Heart left ventricle (tissue), 13 donors: ENCODE data around the gene RIPK4.

Experiments
- POLR2A ChIP-seq, 2 donors: fragments of 450-650 bp; IDR thresholded peaks; one replicate each; pipeline ENCODE4 v1.6.1; 2017; ENCODE audit warnings: antibody characterized with exemption in 2 of 2, mild to moderate bottlenecking in 2 of 2, moderate library complexity in 2 of 2
- TF ChIP-seq, protein P1 (sequence below), 12 donors: fragments of 200-600 bp; sonication (generic) in 4 of 12; IDR thresholded peaks; one replicate each; pipeline versions ENCODE4 v1.5.0 to v1.8.0; 2018 to 2022; ENCODE audit warnings: antibody characterized with exemption in 12 of 12, mild to moderate bottlenecking in 5 of 12
- donor health status: ischemic (EF 13 %, LVEDD 7.1; RV severe dilation, severe dysfunction).
- donor health status: DM: no; HTN: yes; CAD: no.
- donor health status: DM: no; HTN: no; CAD: no.
- donor health status: ischemic (EF 25% LVEDD 6.9; RV normal size, moderate dysfunction).
- donor health status: ischemic (EF 25% LVEDD 5.7; RV mildly dilated, moderate dysfunction).
- donor health status: ischemic (EF 35%, LVEDD 5.7; RV mildly dilated, moderate dysfunction).
- donor health status: nonischemic (EF 11% LVEDD 7.7; RV severe dilation, severe dysfunction).
- donor health status: DM: yes; HTN: yes; CAD: no.
- donor health status: PGD.
- donor health status: ischemic (EF 29% LVEDD 5.4; RV normal size, mild dysfunction).
- donor health status: nonischemic (EF 23%, LVEDD 6.1; RV moderate dilation, normal function).

DNA sequence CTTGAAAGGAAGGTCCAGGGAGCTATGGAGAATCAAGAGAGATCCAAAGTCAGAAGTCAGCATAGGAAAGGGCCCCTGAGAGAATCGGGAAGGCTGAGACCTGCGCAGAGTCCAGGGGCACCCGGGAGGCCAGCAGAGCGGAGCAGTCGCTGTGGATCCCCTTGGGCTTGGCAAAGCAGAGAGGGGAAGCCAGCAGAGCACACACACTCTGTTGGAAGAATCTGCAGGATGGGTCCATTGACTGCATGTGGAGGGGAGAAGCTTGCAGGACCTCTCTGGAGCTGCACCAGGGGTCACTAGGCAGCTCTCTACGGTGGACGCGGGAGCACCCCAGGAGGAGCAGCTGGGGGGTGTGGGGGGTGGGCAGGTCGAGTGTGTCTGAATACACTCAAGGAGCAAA, 6.4 kb downstream of the RIPK4 start:
- TF ChIP-seq, protein P1, sequence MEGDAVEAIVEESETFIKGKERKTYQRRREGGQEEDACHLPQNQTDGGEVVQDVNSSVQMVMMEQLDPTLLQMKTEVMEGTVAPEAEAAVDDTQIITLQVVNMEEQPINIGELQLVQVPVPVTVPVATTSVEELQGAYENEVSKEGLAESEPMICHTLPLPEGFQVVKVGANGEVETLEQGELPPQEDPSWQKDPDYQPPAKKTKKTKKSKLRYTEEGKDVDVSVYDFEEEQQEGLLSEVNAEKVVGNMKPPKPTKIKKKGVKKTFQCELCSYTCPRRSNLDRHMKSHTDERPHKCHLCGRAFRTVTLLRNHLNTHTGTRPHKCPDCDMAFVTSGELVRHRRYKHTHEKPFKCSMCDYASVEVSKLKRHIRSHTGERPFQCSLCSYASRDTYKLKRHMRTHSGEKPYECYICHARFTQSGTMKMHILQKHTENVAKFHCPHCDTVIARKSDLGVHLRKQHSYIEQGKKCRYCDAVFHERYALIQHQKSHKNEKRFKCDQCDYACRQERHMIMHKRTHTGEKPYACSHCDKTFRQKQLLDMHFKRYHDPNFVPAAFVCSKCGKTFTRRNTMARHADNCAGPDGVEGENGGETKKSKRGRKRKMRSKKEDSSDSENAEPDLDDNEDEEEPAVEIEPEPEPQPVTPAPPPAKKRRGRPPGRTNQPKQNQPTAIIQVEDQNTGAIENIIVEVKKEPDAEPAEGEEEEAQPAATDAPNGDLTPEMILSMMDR (IDR thresholded peaks at IDR 0.05) = no peak
- TF ChIP-seq POLR2A (IDR thresholded peaks at IDR 0.05) = no peak
